Measurements from ENCODE around the gene KIF1A.

DNA sequence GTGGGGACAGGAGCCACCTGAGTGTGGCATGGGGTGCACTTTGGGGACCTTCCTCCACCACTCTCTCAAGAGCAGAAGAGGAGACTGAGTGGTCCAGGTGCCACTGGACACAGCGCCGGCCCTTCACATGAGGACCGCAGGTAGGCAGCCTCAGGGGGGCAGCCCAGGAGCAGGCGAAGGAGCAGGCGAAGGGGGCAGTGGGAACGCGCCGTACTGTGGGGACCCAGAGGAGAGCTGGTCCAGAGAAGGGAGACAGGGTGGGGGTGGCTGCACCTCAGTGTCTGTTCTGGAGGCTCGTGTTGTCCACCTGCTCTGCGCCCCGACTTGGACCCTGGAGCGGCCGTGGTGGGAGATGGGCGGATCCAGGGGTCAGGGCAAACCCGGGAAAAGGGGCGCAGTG lies 73.3 kb downstream of the KIF1A start:
- TF ChIP-seq SP1 (IDR thresholded peaks at IDR 0.05) (no peak), SP1 (CRISPR knock-in tag; IDR thresholded peaks at IDR 0.05) (no peak), POLR2AphosphoS2 (IDR thresholded peaks at IDR 0.05; ENCODE audit: low read depth, low read length) (no peak), CBFB (CRISPR knock-in tag; IDR thresholded peaks at IDR 0.05) (no peak), SRY (CRISPR knock-in tag; IDR thresholded peaks at IDR 0.05) (no peak)
- TF ChIP-seq, protein P1, sequence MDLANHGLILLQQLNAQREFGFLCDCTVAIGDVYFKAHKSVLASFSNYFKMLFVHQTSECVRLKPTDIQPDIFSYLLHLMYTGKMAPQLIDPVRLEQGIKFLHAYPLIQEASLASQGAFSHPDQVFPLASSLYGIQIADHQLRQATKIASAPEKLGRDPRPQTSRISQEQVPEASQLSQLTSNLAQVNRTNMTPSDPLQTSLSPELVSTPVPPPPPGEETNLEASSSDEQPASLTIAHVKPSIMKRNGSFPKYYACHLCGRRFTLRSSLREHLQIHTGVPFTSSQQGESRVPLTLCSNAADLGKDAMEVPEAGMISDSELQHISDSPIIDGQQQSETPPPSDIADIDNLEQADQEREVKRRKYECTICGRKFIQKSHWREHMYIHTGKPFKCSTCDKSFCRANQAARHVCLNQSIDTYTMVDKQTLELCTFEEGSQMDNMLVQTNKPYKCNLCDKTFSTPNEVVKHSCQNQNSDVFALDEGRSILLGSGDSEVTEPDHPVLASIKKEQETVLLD (CRISPR knock-in tag; IDR thresholded peaks at IDR 0.05; ENCODE audit: low read depth): no peak
- TF ChIP-seq, protein P2, sequence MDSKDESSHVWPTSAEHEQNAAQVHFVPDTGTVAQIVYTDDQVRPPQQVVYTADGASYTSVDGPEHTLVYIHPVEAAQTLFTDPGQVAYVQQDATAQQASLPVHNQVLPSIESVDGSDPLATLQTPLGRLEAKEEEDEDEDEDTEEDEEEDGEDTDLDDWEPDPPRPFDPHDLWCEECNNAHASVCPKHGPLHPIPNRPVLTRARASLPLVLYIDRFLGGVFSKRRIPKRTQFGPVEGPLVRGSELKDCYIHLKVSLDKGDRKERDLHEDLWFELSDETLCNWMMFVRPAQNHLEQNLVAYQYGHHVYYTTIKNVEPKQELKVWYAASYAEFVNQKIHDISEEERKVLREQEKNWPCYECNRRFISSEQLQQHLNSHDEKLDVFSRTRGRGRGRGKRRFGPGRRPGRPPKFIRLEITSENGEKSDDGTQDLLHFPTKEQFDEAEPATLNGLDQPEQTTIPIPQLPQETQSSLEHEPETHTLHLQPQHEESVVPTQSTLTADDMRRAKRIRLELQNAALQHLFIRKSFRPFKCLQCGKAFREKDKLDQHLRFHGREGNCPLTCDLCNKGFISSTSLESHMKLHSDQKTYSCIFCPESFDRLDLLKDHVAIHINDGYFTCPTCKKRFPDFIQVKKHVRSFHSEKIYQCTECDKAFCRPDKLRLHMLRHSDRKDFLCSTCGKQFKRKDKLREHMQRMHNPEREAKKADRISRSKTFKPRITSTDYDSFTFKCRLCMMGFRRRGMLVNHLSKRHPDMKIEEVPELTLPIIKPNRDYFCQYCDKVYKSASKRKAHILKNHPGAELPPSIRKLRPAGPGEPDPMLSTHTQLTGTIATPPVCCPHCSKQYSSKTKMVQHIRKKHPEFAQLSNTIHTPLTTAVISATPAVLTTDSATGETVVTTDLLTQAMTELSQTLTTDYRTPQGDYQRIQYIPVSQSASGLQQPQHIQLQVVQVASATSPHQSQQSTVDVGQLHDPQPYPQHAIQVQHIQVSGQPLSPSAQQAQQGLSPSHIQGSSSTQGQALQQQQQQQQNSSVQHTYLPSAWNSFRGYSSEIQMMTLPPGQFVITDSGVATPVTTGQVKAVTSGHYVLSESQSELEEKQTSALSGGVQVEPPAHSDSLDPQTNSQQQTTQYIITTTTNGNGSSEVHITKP (CRISPR knock-in tag; IDR thresholded peaks at IDR 0.05; ENCODE audit: low read depth): no peak
- TF ChIP-seq, protein P3, sequence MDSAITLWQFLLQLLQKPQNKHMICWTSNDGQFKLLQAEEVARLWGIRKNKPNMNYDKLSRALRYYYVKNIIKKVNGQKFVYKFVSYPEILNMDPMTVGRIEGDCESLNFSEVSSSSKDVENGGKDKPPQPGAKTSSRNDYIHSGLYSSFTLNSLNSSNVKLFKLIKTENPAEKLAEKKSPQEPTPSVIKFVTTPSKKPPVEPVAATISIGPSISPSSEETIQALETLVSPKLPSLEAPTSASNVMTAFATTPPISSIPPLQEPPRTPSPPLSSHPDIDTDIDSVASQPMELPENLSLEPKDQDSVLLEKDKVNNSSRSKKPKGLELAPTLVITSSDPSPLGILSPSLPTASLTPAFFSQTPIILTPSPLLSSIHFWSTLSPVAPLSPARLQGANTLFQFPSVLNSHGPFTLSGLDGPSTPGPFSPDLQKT (CRISPR knock-in tag; IDR thresholded peaks at IDR 0.05; ENCODE audit: borderline replicate concordance): no peak
- TF ChIP-seq, protein P4, sequence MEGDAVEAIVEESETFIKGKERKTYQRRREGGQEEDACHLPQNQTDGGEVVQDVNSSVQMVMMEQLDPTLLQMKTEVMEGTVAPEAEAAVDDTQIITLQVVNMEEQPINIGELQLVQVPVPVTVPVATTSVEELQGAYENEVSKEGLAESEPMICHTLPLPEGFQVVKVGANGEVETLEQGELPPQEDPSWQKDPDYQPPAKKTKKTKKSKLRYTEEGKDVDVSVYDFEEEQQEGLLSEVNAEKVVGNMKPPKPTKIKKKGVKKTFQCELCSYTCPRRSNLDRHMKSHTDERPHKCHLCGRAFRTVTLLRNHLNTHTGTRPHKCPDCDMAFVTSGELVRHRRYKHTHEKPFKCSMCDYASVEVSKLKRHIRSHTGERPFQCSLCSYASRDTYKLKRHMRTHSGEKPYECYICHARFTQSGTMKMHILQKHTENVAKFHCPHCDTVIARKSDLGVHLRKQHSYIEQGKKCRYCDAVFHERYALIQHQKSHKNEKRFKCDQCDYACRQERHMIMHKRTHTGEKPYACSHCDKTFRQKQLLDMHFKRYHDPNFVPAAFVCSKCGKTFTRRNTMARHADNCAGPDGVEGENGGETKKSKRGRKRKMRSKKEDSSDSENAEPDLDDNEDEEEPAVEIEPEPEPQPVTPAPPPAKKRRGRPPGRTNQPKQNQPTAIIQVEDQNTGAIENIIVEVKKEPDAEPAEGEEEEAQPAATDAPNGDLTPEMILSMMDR (CRISPR knock-in tag; IDR thresholded peaks at IDR 0.05): no peak
- TF ChIP-seq, protein P5, sequence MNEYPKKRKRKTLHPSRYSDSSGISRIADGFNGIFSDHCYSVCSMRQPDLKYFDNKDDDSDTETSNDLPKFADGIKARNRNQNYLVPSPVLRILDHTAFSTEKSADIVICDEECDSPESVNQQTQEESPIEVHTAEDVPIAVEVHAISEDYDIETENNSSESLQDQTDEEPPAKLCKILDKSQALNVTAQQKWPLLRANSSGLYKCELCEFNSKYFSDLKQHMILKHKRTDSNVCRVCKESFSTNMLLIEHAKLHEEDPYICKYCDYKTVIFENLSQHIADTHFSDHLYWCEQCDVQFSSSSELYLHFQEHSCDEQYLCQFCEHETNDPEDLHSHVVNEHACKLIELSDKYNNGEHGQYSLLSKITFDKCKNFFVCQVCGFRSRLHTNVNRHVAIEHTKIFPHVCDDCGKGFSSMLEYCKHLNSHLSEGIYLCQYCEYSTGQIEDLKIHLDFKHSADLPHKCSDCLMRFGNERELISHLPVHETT (CRISPR knock-in tag; conservative IDR thresholded peaks at IDR 0.05): no peak
